ENCODE measurements around the gene MYO18B.

Gene MYO18B

DNA sequence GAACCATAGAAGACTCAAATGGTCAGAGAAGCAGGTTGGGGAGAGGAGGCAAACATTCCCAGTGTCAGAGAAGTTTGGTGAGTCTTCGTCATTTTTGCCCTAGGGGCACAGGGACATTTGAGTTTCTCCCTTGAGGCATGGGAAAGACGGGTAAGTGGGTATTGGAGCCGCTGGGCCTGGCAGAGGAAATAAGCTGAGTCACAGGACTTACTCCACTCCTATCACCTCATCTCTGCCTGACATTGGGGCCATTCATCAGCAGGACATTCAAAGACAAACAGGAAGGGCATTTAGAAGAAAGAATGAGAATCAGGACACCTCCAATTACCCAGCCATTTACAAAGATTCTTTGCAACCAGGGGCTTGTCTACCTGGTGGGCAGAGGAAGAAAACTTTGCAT lies 326.6 kb downstream of the MYO18B start:
- in situ Hi-C loops (cut with MboI; ENCODE audit: low sequenced_read_pairs, unreplicated experiment), result no loop called here
- no peak for DNase-seq (ENCODE audit: low spot score)
- no peak for TF ChIP-seq CTCF (IDR thresholded peaks at IDR 0.05; ENCODE audit: borderline replicate concordance, control extremely low read depth, extremely low read depth, insufficient read depth, missing control alignments)

DNA sequence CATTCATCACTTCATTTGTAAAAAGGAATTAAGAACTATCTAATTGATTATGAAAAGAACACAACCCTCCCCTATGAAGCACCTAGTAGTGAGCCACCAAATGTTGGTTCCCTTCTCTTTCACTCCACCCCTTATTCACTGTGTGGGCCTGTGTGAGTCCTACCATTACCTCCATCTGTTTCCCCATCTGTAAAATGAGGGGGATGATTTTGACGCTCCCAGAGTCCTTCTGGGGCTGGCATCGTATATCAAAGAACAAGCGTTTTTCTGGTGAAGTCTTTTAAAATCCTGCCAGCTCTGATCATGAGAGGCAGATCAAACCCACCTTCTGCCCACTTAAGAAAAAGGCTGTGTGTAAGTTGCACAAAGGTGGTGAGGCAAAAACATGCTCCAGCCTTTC lies 330.6 kb downstream of the MYO18B start:
- no peak for DNase-seq (ENCODE audit: low spot score)
- in situ Hi-C loops (cut with MboI; ENCODE audit: low sequenced_read_pairs, unreplicated experiment), result no loop called here
- no peak for TF ChIP-seq CTCF (IDR thresholded peaks at IDR 0.05; ENCODE audit: borderline replicate concordance, control extremely low read depth, extremely low read depth, insufficient read depth, missing control alignments)

GRCh38 chr22:26075251-26075650 lies 333.3 kb downstream of the MYO18B start:
- DNase-seq (ENCODE audit: low spot score), result no peak
- in situ Hi-C loops (cut with MboI; ENCODE audit: low sequenced_read_pairs, unreplicated experiment), result no loop called here

DNA sequence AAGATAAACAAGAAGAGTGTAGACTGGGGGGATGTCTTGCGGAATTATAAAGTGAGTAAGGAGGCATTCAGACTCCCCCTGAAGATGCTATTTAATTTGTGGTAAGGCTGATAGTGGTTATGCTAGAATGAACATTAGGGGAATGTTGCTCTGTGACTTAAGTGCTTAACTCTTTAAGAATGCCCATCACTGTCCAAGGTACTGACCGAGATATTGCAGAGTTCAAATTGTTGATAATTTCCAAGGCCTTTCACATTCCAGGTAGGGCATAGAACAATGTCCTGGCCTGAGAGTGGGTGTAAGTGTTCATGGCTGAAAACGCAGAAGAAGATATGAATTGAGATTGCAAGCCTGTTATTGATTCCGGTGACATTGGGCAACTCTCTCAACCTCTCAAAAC lies 337.0 kb downstream of the MYO18B start:
- no peak for TF ChIP-seq CTCF (IDR thresholded peaks at IDR 0.05; ENCODE audit: borderline replicate concordance, control extremely low read depth, extremely low read depth, insufficient read depth, missing control alignments)
- in situ Hi-C loops (cut with MboI; ENCODE audit: low sequenced_read_pairs, unreplicated experiment), result no loop called here
- no peak for DNase-seq (ENCODE audit: low spot score)

More at GRCh38 chr22:26075251-26075650, 333.3 kb downstream of the MYO18B start:
- no peak for TF ChIP-seq CTCF (IDR thresholded peaks at IDR 0.05; ENCODE audit: borderline replicate concordance, control extremely low read depth, extremely low read depth, insufficient read depth, missing control alignments)

All from GM13976 (cell line).